Cardiac muscle cell (in vitro differentiated cells and primary cell): ENCODE measurements around the gene SPP2. TPM values are rescaled to one million over a fixed set of nuclear protein-coding genes. Genes with fewer than 3 reads are reported as not detected.

Experiments
- DNase-seq, 2 donors: peaks; one replicate each; pipeline versions ENCODE4 v3.0.0 to v3.0.0-alpha.2; 2010 to 2017; ENCODE audit warnings: low read depth in 1 of 2, low spot score in 1 of 2
- H3K27ac ChIP-seq: fragments of 200-600 bp; sonication (generic); 2 replicates; pipeline ENCODE4 v1.5.1; 2016
- H3K27me3 ChIP-seq: fragments of 200-600 bp; sonication (generic); 2 replicates; pipeline ENCODE4 v1.6.0; 2016; ENCODE audit warnings: control low read depth
- H3K36me3 ChIP-seq: fragments of 200-600 bp; sonication (generic); 2 replicates; pipeline ENCODE4 v1.5.1; 2016; ENCODE audit warnings: control low read depth
- H3K4me1 ChIP-seq: fragments of 200-600 bp; sonication (generic); 2 replicates; pipeline ENCODE4 v1.8.1; 2017; ENCODE audit warnings: low read depth, mild to moderate bottlenecking, mixed run types
- H3K4me3 ChIP-seq: fragments of 200-600 bp; sonication (generic); 2 replicates; pipeline ENCODE4 v1.5.1; 2016; ENCODE audit warnings: mild to moderate bottlenecking
- H3K9me3 ChIP-seq: fragments of 200-600 bp; sonication (generic); 2 replicates; pipeline ENCODE4 v1.5.1; 2017; ENCODE audit warnings: low read depth, mild to moderate bottlenecking, control low read depth
- CTCF ChIP-seq: IDR thresholded peaks from 2 replicates; pipeline ENCODE4 v1.5.1; 2012; ENCODE audit warnings: low read depth, mild to moderate bottlenecking, low read length
- polyA plus RNA-seq: library from polyadenylated mRNA; unstranded; fragments of >200 nt; fragmentation: Nextera tagmentation; extraction: Ambion mirVana; gene quantifications from 2 replicates; pipeline ENCODE4 v1.2.1, GENCODE V29; 2016
- total RNA-seq: library from RNA; depleted of rRNA; stranded (reverse); fragments of >200 nt; gene quantifications from 2 replicates; pipeline ENCODE4 v1.2.3, GENCODE V29; 2016

Gene SPP2
- total and polyA plus RNA-seq, 2 experiments from 2014 or later = not detected

- no peaks in the 10 kb centered on the region for H3K9me3 ChIP-seq
- DNase-seq = no peak
- no peaks in the 10 kb centered on the region for H3K4me1 ChIP-seq
- no peak for TF ChIP-seq CTCF
- no peaks in the 10 kb centered on the region for H3K27me3 ChIP-seq
- H3K27ac ChIP-seq = no peak overlapping the region
- H3K36me3 ChIP-seq = no peaks in the 10 kb centered on the region
- no peak overlapping the region for H3K4me3 ChIP-seq
These were observed 1.0 kb downstream of the SPP2 start for GRCh38 chr2:234051374-234052070.

- DNase-seq = no peak
- no peak overlapping the region for H3K27ac ChIP-seq
- H3K36me3 ChIP-seq = no peaks in the 10 kb centered on the region
- H3K4me1 ChIP-seq = no peaks in the 10 kb centered on the region
- H3K4me3 ChIP-seq = no peak overlapping the region
- no peaks in the 10 kb centered on the region for H3K27me3 ChIP-seq
- no peaks in the 10 kb centered on the region for H3K9me3 ChIP-seq
- no peak for TF ChIP-seq CTCF
These were observed 8.4 kb downstream of the SPP2 start for GRCh38 chr2:234058881-234059280.

GRCh38 chr2:234060236-234060635 lies 9.7 kb downstream of the SPP2 start:
- Histone ChIP-seq H3K36me3 (no peaks in the 10 kb centered on the region), H3K27me3 (no peaks in the 10 kb centered on the region), H3K9me3 (no peaks in the 10 kb centered on the region), H3K4me3 (no peak overlapping the region), H3K4me1 (no peaks in the 10 kb centered on the region), H3K27ac (no peak overlapping the region)
- DNase-seq = no peak
- TF ChIP-seq CTCF = no peak

GRCh38 chr2:234061624-234062257 lies 11.2 kb downstream of the SPP2 start:
- DNase-seq = no peak
- no peak for TF ChIP-seq CTCF
- Histone ChIP-seq H3K4me1 (no peaks in the 10 kb centered on the region), H3K27ac (no peak overlapping the region), H3K9me3 (no peaks in the 10 kb centered on the region), H3K36me3 (no peaks in the 10 kb centered on the region), H3K4me3 (no peak overlapping the region), H3K27me3 (no peaks in the 10 kb centered on the region)

- H3K36me3 ChIP-seq = no peaks in the 10 kb centered on the region
- H3K4me1 ChIP-seq = no peaks in the 10 kb centered on the region
- no peaks in the 10 kb centered on the region for H3K9me3 ChIP-seq
- TF ChIP-seq CTCF = no peak
- H3K27me3 ChIP-seq = no peaks in the 10 kb centered on the region
- no peak overlapping the region for H3K4me3 ChIP-seq
- no peak overlapping the region for H3K27ac ChIP-seq
- no peak for DNase-seq
These were observed 16.1 kb downstream of the SPP2 start for GRCh38 chr2:234066587-234066986.
